ENCODE measurements around the gene RAB8A. TPM values are rescaled to one million over a fixed set of nuclear protein-coding genes. Genes with fewer than 3 reads are reported as not detected.

Gene RAB8A
- total and polyA plus RNA-seq, 4 donors, result 38.0 to 52.0 (median 44.3) TPM

GRCh38 chr19:16135430-16136127, 23.9 kb downstream of the RAB8A start:
- H3K27ac ChIP-seq (ENCODE audit: low read depth in 1 of 2, low read length in 2 of 2), result no peak overlapping the region
- TF ChIP-seq NR2F2 (IDR thresholded peaks at IDR 0.05) (no peak), GABPA (IDR thresholded peaks at IDR 0.05 in 1 of 2, conservative IDR thresholded peaks at IDR 0.05 in 1 of 2) (no peak), FOXA2 (IDR thresholded peaks at IDR 0.05) (no peak), EGR1 (IDR thresholded peaks at IDR 0.05; ENCODE audit: low read depth in 2 of 2) (no peak), RAD21 (IDR thresholded peaks at IDR 0.05) (no peak), RXRA (IDR thresholded peaks at IDR 0.05) (no peak), MAX (IDR thresholded peaks at IDR 0.05) (no peak), FOXA1 (IDR thresholded peaks at IDR 0.05) (no peak), REST (IDR thresholded peaks at IDR 0.05) (no peak), HNF4A (conservative IDR thresholded peaks at IDR 0.05) (no peak), ATF3 (IDR thresholded peaks at IDR 0.05) (no peak), HNF4G (IDR thresholded peaks at IDR 0.05) (no peak), CTCF (IDR thresholded peaks at IDR 0.05; ENCODE audit: low read depth, low read length, missing input control) (no peak), TAF1 (conservative IDR thresholded peaks at IDR 0.05) (no peak), ZBTB33 (IDR thresholded peaks at IDR 0.05) (no peak), YY1 (IDR thresholded peaks at IDR 0.05) (no peak), SP1 (IDR thresholded peaks at IDR 0.05) (no peak), JUND (IDR thresholded peaks at IDR 0.05) (no peak)
- no peaks in the 10 kb centered on the region for H3K27me3 ChIP-seq (ENCODE audit: control insufficient read depth in 4 of 4, insufficient read depth in 4 of 4, low read length in 3 of 4)
- H3K4me3 ChIP-seq (ENCODE audit: low read depth in 1 of 3, low read length in 3 of 3), result no peak overlapping the region
- no peak for DNase-seq (ENCODE audit: low spot score)
- no peak overlapping the region for H3K9ac ChIP-seq (ENCODE audit: low read depth in 1 of 2, low read length in 2 of 2)
- H3K9me3 ChIP-seq (ENCODE audit: control insufficient read depth in 4 of 4, low read length in 3 of 4), result no peaks in the 10 kb centered on the region
- 87% methylated on average over 4 of the region's 4 CpGs for WGBS
- peaks cover 4 to 33% (median 27%) of the 10 kb centered on the region in 4 donors for H3K36me3 ChIP-seq (ENCODE audit: control insufficient read depth in 4 of 4, insufficient read depth in 3 of 4, low read depth in 1 of 4, low read length in 3 of 4)
- H3K4me1 ChIP-seq (ENCODE audit: control insufficient read depth in 4 of 4, insufficient read depth in 4 of 4, low read length in 3 of 4), result no peaks in the 10 kb centered on the region
